Suprapubic skin (tissue), 4 donors: ENCODE results near the gene XCL2.

Source experiments
- EP300 ChIP-seq: sonication (generic); formaldehyde crosslinking; IDR thresholded peaks from one replicate; pipeline ENCODE4 v1.6.1; 2017; ENCODE audit warnings: antibody characterized with exemption
- POLR2AphosphoS5 ChIP-seq, 3 donors: sonication (generic); formaldehyde crosslinking; IDR thresholded peaks; one replicate each; pipeline ENCODE4 v1.6.1; 2017; ENCODE audit warnings: antibody characterized with exemption in 3 of 3
- TF ChIP-seq, protein P1 (sequence below), 2 donors: fragments of 200-600 bp in 1 of 2; fragments of 450-650 bp in 1 of 2; sonication (generic) in 1 of 2; IDR thresholded peaks; one replicate each; pipeline ENCODE4 v1.5.1; 2016 to 2019; ENCODE audit warnings: antibody characterized with exemption in 2 of 2, mild to moderate bottlenecking in 1 of 2, moderate library complexity in 1 of 2

DNA sequence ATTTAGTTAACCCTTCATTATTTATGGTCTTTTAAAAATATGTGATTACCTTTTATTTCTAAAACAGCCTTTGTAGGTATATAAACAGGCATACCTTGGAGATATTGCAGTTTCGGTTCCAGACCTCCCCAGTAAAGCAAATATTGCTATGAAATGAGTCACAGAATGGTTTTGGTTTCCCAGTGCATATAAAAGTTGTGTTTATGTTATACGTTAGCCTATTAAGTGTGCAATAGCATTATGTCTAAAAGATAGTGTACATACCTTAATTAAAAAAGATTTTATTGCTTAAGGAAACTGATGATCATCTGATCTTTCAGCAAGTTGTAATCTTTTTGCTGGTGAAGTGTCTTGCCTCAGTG is 44.1 kb downstream of the XCL2 start:
- TF ChIP-seq, protein P1, sequence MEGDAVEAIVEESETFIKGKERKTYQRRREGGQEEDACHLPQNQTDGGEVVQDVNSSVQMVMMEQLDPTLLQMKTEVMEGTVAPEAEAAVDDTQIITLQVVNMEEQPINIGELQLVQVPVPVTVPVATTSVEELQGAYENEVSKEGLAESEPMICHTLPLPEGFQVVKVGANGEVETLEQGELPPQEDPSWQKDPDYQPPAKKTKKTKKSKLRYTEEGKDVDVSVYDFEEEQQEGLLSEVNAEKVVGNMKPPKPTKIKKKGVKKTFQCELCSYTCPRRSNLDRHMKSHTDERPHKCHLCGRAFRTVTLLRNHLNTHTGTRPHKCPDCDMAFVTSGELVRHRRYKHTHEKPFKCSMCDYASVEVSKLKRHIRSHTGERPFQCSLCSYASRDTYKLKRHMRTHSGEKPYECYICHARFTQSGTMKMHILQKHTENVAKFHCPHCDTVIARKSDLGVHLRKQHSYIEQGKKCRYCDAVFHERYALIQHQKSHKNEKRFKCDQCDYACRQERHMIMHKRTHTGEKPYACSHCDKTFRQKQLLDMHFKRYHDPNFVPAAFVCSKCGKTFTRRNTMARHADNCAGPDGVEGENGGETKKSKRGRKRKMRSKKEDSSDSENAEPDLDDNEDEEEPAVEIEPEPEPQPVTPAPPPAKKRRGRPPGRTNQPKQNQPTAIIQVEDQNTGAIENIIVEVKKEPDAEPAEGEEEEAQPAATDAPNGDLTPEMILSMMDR (IDR thresholded peaks at IDR 0.05): no peak
- TF ChIP-seq POLR2AphosphoS5 (IDR thresholded peaks at IDR 0.05) (no peak), EP300 (no peak)
